H9 (cell line): ENCODE results near the gene DYNC1H1. TPM values are rescaled to one million over a fixed set of nuclear protein-coding genes. Genes with fewer than 3 reads are reported as not detected.
A peak's percentile ranks its signal among the peaks of the same experiment; 100 is the strongest.

Experiments
- DNase-seq: peaks from one replicate; pipeline ENCODE4 v3.0.0-alpha.2; 2017
- H2AFZ ChIP-seq: one replicate; pipeline ENCODE4 v1.6.1; 2013; ENCODE audit warnings: mild to moderate bottlenecking, low read length, control low read depth, moderate library complexity
- H2AK5ac ChIP-seq: 2 replicates; pipeline ENCODE4 v1.6.1; 2013; ENCODE audit warnings: low read length, control low read depth, mixed read lengths; ENCODE audit not compliant: insufficient read length
- H2BK120ac ChIP-seq: one replicate; pipeline ENCODE4 v1.6.1; 2013; ENCODE audit warnings: low read depth, mild to moderate bottlenecking, low read length, control low read depth, inconsistent platforms; ENCODE audit not compliant: poor library complexity, severe bottlenecking
- H2BK12ac ChIP-seq: 2 replicates; pipeline ENCODE4 v1.6.1; 2013; ENCODE audit warnings: low read length, control low read depth, mixed read lengths, low read depth; ENCODE audit not compliant: insufficient read length
- H2BK15ac ChIP-seq: 2 replicates; pipeline ENCODE4 v1.6.1; 2013; ENCODE audit warnings: low read depth, low read length, control low read depth
- H2BK20ac ChIP-seq: one replicate; pipeline ENCODE4 v1.6.1; 2013; ENCODE audit warnings: low read depth, mild to moderate bottlenecking, low read length, control low read depth, inconsistent platforms; ENCODE audit not compliant: poor library complexity, severe bottlenecking
- H2BK5ac ChIP-seq: 2 replicates; pipeline ENCODE4 v1.6.1; 2013; ENCODE audit warnings: low read length, control low read depth, mixed read lengths; ENCODE audit not compliant: insufficient read length
- H3K14ac ChIP-seq: 2 replicates; pipeline ENCODE4 v1.6.1; 2013; ENCODE audit warnings: low read length, control low read depth; ENCODE audit not compliant: insufficient read depth
- H3K18ac ChIP-seq: 2 replicates; pipeline ENCODE4 v1.6.1; 2013; ENCODE audit warnings: low read depth, mild to moderate bottlenecking, mixed read lengths, low read length, control low read depth; ENCODE audit not compliant: insufficient read length
- H3K23ac ChIP-seq: 2 replicates; pipeline ENCODE4 v1.6.1; 2013; ENCODE audit warnings: low read length, control low read depth, mixed read lengths, low read depth; ENCODE audit not compliant: insufficient read length
- H3K23me2 ChIP-seq: 2 replicates; pipeline ENCODE4 v1.6.1; 2013; ENCODE audit warnings: low read depth, mild to moderate bottlenecking, mixed read lengths, low read length, control low read depth; ENCODE audit not compliant: insufficient read length, poor library complexity, severe bottlenecking
- H3K27ac ChIP-seq: 2 replicates; pipeline ENCODE4 v1.5.1; 2013; ENCODE audit warnings: low read length, control low read depth, mixed read lengths, low read depth; ENCODE audit not compliant: insufficient read length
- H3K27me3 ChIP-seq: 2 replicates; pipeline ENCODE4 v1.6.1; 2013; ENCODE audit warnings: low read length, control low read depth, inconsistent platforms; ENCODE audit not compliant: insufficient read depth
- H3K4ac ChIP-seq: 2 replicates; pipeline ENCODE4 v1.6.1; 2013; ENCODE audit warnings: low read depth, mild to moderate bottlenecking, control low read depth, inconsistent platforms, low read length, moderate library complexity
- H3K4me1 ChIP-seq: 2 replicates; pipeline ENCODE4 v1.6.1; 2013; ENCODE audit warnings: low read length, control low read depth, inconsistent platforms; ENCODE audit not compliant: insufficient read depth
- H3K4me2 ChIP-seq: 2 replicates; pipeline ENCODE4 v1.6.1; 2013; ENCODE audit warnings: low read length, control low read depth, mixed read lengths; ENCODE audit not compliant: insufficient read length, insufficient read depth
- H3K56ac ChIP-seq: 2 replicates; pipeline ENCODE4 v1.6.1; 2013; ENCODE audit warnings: low read depth, mild to moderate bottlenecking, mixed read lengths, low read length, control low read depth; ENCODE audit not compliant: insufficient read length
- H3K79me1 ChIP-seq: 2 replicates; pipeline ENCODE4 v1.6.1; 2013; ENCODE audit warnings: low read depth, mild to moderate bottlenecking, moderate library complexity, low read length, control low read depth, inconsistent platforms; ENCODE audit not compliant: insufficient read depth, poor library complexity, severe bottlenecking
- H3K79me2 ChIP-seq: 2 replicates; pipeline ENCODE4 v1.6.1; 2013; ENCODE audit warnings: low read length, control low read depth, inconsistent platforms; ENCODE audit not compliant: insufficient read depth
- H3K9ac ChIP-seq: 2 replicates; pipeline ENCODE4 v1.6.1; 2013; ENCODE audit warnings: low read length, control low read depth, mixed read lengths; ENCODE audit not compliant: insufficient read length; ENCODE audit errors: extremely low read depth
- H3K9me3 ChIP-seq: one replicate; pipeline ENCODE4 v1.6.1; 2013; ENCODE audit warnings: low read depth, low read length, inconsistent platforms; ENCODE audit not compliant: control insufficient read depth
- H3T11ph ChIP-seq: one replicate; pipeline ENCODE4 v1.6.1; 2013; ENCODE audit warnings: mild to moderate bottlenecking, low read length, control low read depth, inconsistent platforms
- H4K20me1 ChIP-seq: one replicate; pipeline ENCODE4 v1.6.1; 2013; ENCODE audit not compliant: control insufficient read depth, insufficient read length, insufficient read depth
- H4K5ac ChIP-seq: 2 replicates; pipeline ENCODE4 v1.6.1; 2013; ENCODE audit warnings: low read depth, mild to moderate bottlenecking, mixed read lengths, low read length, control low read depth; ENCODE audit not compliant: insufficient read length
- H4K8ac ChIP-seq: replicated peaks from 2 replicates; pipeline ENCODE4 v1.6.1; 2013; ENCODE audit warnings: low read length, control low read depth, mixed read lengths, low read depth; ENCODE audit not compliant: insufficient read length
- H4K91ac ChIP-seq: 2 replicates; pipeline ENCODE4 v1.6.1; 2013; ENCODE audit warnings: low read depth, mild to moderate bottlenecking, moderate library complexity, mixed read lengths, low read length, control low read depth; ENCODE audit not compliant: insufficient read length
- H3K27ac Mint-ChIP-seq, 3 experiments: 2 replicates in 2 of 3; 3 replicates in 1 of 3; pipeline ENCODE4 v1.8.0; 2020 to 2021; ENCODE audit warnings: mixed read lengths in 3 of 3, mild to moderate bottlenecking in 1 of 3, moderate library complexity in 1 of 3
- H3K27me3 Mint-ChIP-seq: 2 replicates; pipeline ENCODE4 v1.8.0; 2021; ENCODE audit warnings: low read depth, mild to moderate bottlenecking, moderate library complexity, mixed read lengths
- H3K36me3 Mint-ChIP-seq, 3 experiments: 2 replicates in 2 of 3; 3 replicates in 1 of 3; pipeline ENCODE4 v1.8.0; 2020 to 2021; ENCODE audit warnings: low read depth in 3 of 3, mixed read lengths in 3 of 3; ENCODE audit not compliant: insufficient read depth in 1 of 3
- H3K4me1 Mint-ChIP-seq, 2 experiments: 2 replicates each; pipeline ENCODE4 v1.8.0; 2020; ENCODE audit warnings: mixed read lengths in 2 of 2
- H3K4me3 Mint-ChIP-seq, 2 experiments: 2 replicates in 1 of 2; 3 replicates in 1 of 2; pipeline ENCODE4 v1.8.0; 2020 to 2021; ENCODE audit warnings: mild to moderate bottlenecking in 2 of 2, mixed read lengths in 2 of 2, moderate library complexity in 1 of 2
- H3K9me3 Mint-ChIP-seq, 2 experiments: 2 replicates in 1 of 2; 3 replicates in 1 of 2; pipeline ENCODE4 v1.8.0; 2020; ENCODE audit warnings: mild to moderate bottlenecking in 2 of 2, mixed read lengths in 2 of 2, moderate library complexity in 1 of 2
- WGBS: extraction: QIAGEN DNeasy Blood & Tissue Kit; methylation state at CpG from one replicate; pipeline ENCODE4 v1.1.7; 2013; ENCODE audit warnings: missing lambda C conversion rate, low lambda C conversion rate, mixed read lengths; ENCODE audit not compliant: insufficient read length; ENCODE audit errors: extremely low coverage; 5-methylcytosine and 5-hydroxymethylcytosine counted together
- total RNA-seq: library from RNA; stranded (reverse); gene quantifications from 2 replicates; pipeline ENCODE4 v1.2.1, GENCODE V29; 2021
- TF ChIP-seq, protein P1 (sequence below): fragments of 200-600 bp; sonication (generic); conservative IDR thresholded peaks from 3 replicates; pipeline ENCODE4 v1.8.0; 2021; ENCODE audit warnings: antibody characterized with exemption, mild to moderate bottlenecking

DYNC1H1 gene
- total RNA-seq, 1 experiment from 2014 or later = 359 TPM

- Histone ChIP-seq H2AK5ac (no peak overlapping the region), H4K91ac (no peak overlapping the region), H2BK15ac (no peak overlapping the region), H3K79me2 (no peaks in the 10 kb centered on the region), H2AFZ (no peak overlapping the region), H3K79me1 (no peaks in the 10 kb centered on the region), H3K4ac (no peak overlapping the region), H4K8ac (no peak overlapping the region), H2BK12ac (no peak overlapping the region), H3K27me3 (no peaks in the 10 kb centered on the region), H4K5ac (no peak overlapping the region), H2BK5ac (no peak overlapping the region), H3K18ac (no peak overlapping the region), H3K56ac (no peak overlapping the region), H3K4me2 (no peak overlapping the region), H3K4me1 (no peaks in the 10 kb centered on the region), H3K23ac (no peak overlapping the region), H3K23me2 (no peaks in the 10 kb centered on the region), H3T11ph (no peak overlapping the region), H2BK20ac (no peak overlapping the region), H3K14ac (no peak overlapping the region), H3K27ac (no peak overlapping the region), H3K9me3 (no peaks in the 10 kb centered on the region), H2BK120ac (no peak overlapping the region), H4K20me1 (no peaks in the 10 kb centered on the region), H3K9ac (no peak overlapping the region)
- Mint-ChIP-seq H3K9me3 (no peaks in the 10 kb centered on the region), H3K27ac (0 out of 7 replicates have a peak overlapping the region, but pooled peaks of 1 of the 3 experiments have one; percentile 7), H3K4me3 (no peak overlapping the region), H3K4me1 (no peaks in the 10 kb centered on the region), H3K36me3 (peaks cover 64 to 91% (median 87%) of the 10 kb centered on the region in 3 experiments; a peak in 6 of 7 replicates), H3K27me3 (no peaks in the 10 kb centered on the region)
- TF ChIP-seq, protein P1, sequence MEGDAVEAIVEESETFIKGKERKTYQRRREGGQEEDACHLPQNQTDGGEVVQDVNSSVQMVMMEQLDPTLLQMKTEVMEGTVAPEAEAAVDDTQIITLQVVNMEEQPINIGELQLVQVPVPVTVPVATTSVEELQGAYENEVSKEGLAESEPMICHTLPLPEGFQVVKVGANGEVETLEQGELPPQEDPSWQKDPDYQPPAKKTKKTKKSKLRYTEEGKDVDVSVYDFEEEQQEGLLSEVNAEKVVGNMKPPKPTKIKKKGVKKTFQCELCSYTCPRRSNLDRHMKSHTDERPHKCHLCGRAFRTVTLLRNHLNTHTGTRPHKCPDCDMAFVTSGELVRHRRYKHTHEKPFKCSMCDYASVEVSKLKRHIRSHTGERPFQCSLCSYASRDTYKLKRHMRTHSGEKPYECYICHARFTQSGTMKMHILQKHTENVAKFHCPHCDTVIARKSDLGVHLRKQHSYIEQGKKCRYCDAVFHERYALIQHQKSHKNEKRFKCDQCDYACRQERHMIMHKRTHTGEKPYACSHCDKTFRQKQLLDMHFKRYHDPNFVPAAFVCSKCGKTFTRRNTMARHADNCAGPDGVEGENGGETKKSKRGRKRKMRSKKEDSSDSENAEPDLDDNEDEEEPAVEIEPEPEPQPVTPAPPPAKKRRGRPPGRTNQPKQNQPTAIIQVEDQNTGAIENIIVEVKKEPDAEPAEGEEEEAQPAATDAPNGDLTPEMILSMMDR = no peak
- WGBS = no CpG with 5 or more reads among the region's 13 CpGs
- DNase-seq = no peak
Measured at GRCh38 chr14:102020058-102020971, 55.9 kb downstream of the DYNC1H1 start.
